Astrocyte of the hippocampus (primary cell): ENCODE measurements around the gene EFCAB6.
"Not testable (repeated sequence)": the region's sequence is repeated elsewhere in the genome, so short reads cannot be mapped to it uniquely, and the experiment has no call there.

Experiments
- DNase-seq: peaks from one replicate; pipeline ENCODE4 v3.0.0; 2011; ENCODE audit warnings: low read depth, low spot score

EFCAB6 gene

GRCh38 chr22:43714104-43714503 lies 98.0 kb downstream of the EFCAB6 start:
- no peak for DNase-seq

GRCh38 chr22:43711681-43712080 lies 100.4 kb downstream of the EFCAB6 start:
- DNase-seq = no peak

- DNase-seq = peak; percentile 61
Observed at GRCh38 chr22:43707648-43708047, 104.5 kb downstream of the EFCAB6 start.

GRCh38 chr22:43706571-43707328 lies 105.4 kb downstream of the EFCAB6 start:
- DNase-seq = no peak

- peak; percentile 3 for DNase-seq
Observed at GRCh38 chr22:43706151-43706550, 106.0 kb downstream of the EFCAB6 start.

GRCh38 chr22:43704051-43704450 lies 108.1 kb downstream of the EFCAB6 start:
- DNase-seq = no peak

- no peak for DNase-seq
Observed at GRCh38 chr22:43698403-43698802, 113.7 kb downstream of the EFCAB6 start.

GRCh38 chr22:43697894-43698293 lies 114.2 kb downstream of the EFCAB6 start:
- DNase-seq = no peak

- DNase-seq = no peak
Observed at GRCh38 chr22:43693249-43693648, 118.9 kb downstream of the EFCAB6 start.

GRCh38 chr22:43689356-43689755 lies 122.7 kb downstream of the EFCAB6 start:
- no peak for DNase-seq

- DNase-seq = no peak
Observed at GRCh38 chr22:43682851-43683250, 129.3 kb downstream of the EFCAB6 start.

GRCh38 chr22:43681731-43682360 lies 130.3 kb downstream of the EFCAB6 start:
- no peak for DNase-seq

- no peak for DNase-seq
Observed at GRCh38 chr22:43670513-43670912, 141.6 kb downstream of the EFCAB6 start.

GRCh38 chr22:43669190-43669589 lies 142.9 kb downstream of the EFCAB6 start:
- no peak for DNase-seq

GRCh38 chr22:43667656-43668055 lies 144.4 kb downstream of the EFCAB6 start:
- no peak for DNase-seq

- peak; percentile 54 for DNase-seq
Observed at GRCh38 chr22:43666457-43666856, 145.6 kb downstream of the EFCAB6 start.

GRCh38 chr22:43658823-43659222 lies 153.3 kb downstream of the EFCAB6 start:
- DNase-seq = peak; percentile 45

GRCh38 chr22:43656581-43656980 lies 155.5 kb downstream of the EFCAB6 start:
- DNase-seq = not testable (repeated sequence)

GRCh38 chr22:43654271-43654670 lies 157.8 kb downstream of the EFCAB6 start:
- DNase-seq = no peak

GRCh38 chr22:43652845-43653244 lies 159.3 kb downstream of the EFCAB6 start:
- no peak for DNase-seq

- no peak for DNase-seq
Observed at GRCh38 chr22:43643387-43643786, 168.7 kb downstream of the EFCAB6 start.

GRCh38 chr22:43642319-43643206 lies 169.5 kb downstream of the EFCAB6 start:
- no peak for DNase-seq
